Tibial nerve (tissue), 4 donors: ENCODE results near the gene ASB17. TPM values are rescaled to one million over a fixed set of nuclear protein-coding genes. Genes with fewer than 3 reads are reported as not detected.
"Not testable (repeated sequence)": the region's sequence is repeated elsewhere in the genome, so short reads cannot be mapped to it uniquely, and the experiment has no call there.

ENCODE experiments used
- DNase-seq, 2 donors: peaks; one replicate each; pipeline ENCODE4 v3.0.0-alpha.2; 2019; ENCODE audit warnings: low spot score in 2 of 2
- H3K27ac ChIP-seq, 4 donors: fragments of 200-600 bp; sonication (generic) in 3 of 4; one replicate each; pipeline ENCODE4 v1.5.1; 2017 to 2019; ENCODE audit warnings: mild to moderate bottlenecking in 1 of 4
- H3K27me3 ChIP-seq, 2 donors: fragments of 200-600 bp; sonication (generic) in 1 of 2; one replicate each; pipeline versions ENCODE4 v1.5.1 to v1.6.0; 2017 to 2019
- H3K36me3 ChIP-seq, 3 donors: fragments of 200-600 bp; sonication (generic); one replicate each; pipeline ENCODE4 v1.5.1; 2018 to 2019
- H3K4me1 ChIP-seq, 4 donors: fragments of 200-600 bp; sonication (generic) in 3 of 4; one replicate each; pipeline ENCODE4 v1.5.1; 2017 to 2019
- H3K4me3 ChIP-seq, 4 donors: fragments of 200-600 bp; sonication (generic) in 3 of 4; one replicate each; pipeline ENCODE4 v1.5.1; 2017 to 2019; ENCODE audit warnings: mild to moderate bottlenecking in 1 of 4, moderate library complexity in 1 of 4
- H3K9me3 ChIP-seq, 4 donors: fragments of 200-600 bp; sonication (generic) in 3 of 4; one replicate each; pipeline ENCODE4 v1.5.1; 2017 to 2019
- EP300 ChIP-seq, 2 donors: sonication (generic); formaldehyde crosslinking; IDR thresholded peaks; one replicate each; pipeline ENCODE4 v1.6.1; 2017; ENCODE audit warnings: antibody characterized with exemption in 2 of 2, mild to moderate bottlenecking in 1 of 2
- POLR2A ChIP-seq, 2 donors: fragments of 450-650 bp; IDR thresholded peaks; one replicate each; pipeline ENCODE4 v1.6.1; 2017; ENCODE audit warnings: antibody characterized with exemption in 2 of 2, mild to moderate bottlenecking in 2 of 2, moderate library complexity in 2 of 2
- WGBS, 2 donors: methylation state at CpG; one replicate each; pipeline ENCODE4 v1.1.5; 2018; 5-methylcytosine and 5-hydroxymethylcytosine counted together
- total RNA-seq, 4 donors: library from RNA; depleted of rRNA; stranded (reverse); fragments of >200 nt; gene quantifications; one replicate each; pipeline ENCODE4 v1.1.0, GENCODE V29; 2016
- TF ChIP-seq, protein P1 (sequence below), 5 experiments: fragments of 200-600 bp in 3 of 5; fragments of 450-650 bp in 2 of 5; sonication (generic) in 3 of 5; IDR thresholded peaks; one replicate each; pipeline ENCODE4 v1.5.1; 2016 to 2019; ENCODE audit warnings: antibody characterized with exemption in 5 of 5, mild to moderate bottlenecking in 3 of 5, moderate library complexity in 2 of 5

The ASB17 gene
- total RNA-seq, 4 donors from 2014 or later = not detected

DNA sequence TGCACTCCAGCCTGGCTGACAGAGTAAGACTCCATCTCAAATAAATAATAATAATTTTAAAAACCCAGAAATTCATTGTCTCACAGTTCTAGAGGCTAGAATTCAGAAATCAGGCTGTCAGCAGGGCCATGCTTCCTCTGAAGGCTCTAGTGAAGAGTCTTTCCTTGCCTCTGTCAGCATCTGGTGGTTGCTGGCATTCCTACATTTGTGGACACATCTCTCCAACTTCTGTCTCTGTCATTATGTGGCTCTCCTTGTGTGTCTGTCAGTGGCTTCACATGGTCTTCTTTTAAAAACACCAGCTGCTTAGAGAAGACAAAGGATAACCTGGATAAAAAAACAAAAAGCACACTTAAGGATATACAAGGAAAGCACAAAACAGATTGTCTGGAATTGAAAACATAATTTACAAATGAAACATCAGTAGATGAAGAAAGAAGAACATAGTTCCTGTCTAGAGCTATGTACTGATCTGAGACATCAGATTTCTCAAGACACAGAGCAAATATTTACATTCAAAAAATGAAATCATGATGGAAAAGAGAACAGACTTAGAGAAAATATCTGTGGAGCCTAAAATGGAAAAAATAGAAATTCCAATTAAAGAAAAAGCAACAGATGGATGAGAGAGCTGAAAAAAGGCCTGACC, 32.7 kb upstream of the ASB17 start:
- H3K27ac ChIP-seq = no peak overlapping the region
- H3K9me3 ChIP-seq = no peaks in the 10 kb centered on the region
- TF ChIP-seq, protein P1, sequence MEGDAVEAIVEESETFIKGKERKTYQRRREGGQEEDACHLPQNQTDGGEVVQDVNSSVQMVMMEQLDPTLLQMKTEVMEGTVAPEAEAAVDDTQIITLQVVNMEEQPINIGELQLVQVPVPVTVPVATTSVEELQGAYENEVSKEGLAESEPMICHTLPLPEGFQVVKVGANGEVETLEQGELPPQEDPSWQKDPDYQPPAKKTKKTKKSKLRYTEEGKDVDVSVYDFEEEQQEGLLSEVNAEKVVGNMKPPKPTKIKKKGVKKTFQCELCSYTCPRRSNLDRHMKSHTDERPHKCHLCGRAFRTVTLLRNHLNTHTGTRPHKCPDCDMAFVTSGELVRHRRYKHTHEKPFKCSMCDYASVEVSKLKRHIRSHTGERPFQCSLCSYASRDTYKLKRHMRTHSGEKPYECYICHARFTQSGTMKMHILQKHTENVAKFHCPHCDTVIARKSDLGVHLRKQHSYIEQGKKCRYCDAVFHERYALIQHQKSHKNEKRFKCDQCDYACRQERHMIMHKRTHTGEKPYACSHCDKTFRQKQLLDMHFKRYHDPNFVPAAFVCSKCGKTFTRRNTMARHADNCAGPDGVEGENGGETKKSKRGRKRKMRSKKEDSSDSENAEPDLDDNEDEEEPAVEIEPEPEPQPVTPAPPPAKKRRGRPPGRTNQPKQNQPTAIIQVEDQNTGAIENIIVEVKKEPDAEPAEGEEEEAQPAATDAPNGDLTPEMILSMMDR (IDR thresholded peaks at IDR 0.05) = no peak
- TF ChIP-seq EP300 (IDR thresholded peaks at IDR 0.05) (no peak), POLR2A (IDR thresholded peaks at IDR 0.05) (no peak)
- no peaks in the 10 kb centered on the region for H3K27me3 ChIP-seq
- DNase-seq = no peak
- H3K36me3 ChIP-seq = no peaks in the 10 kb centered on the region
- no peaks in the 10 kb centered on the region for H3K4me1 ChIP-seq
- H3K4me3 ChIP-seq = no peak overlapping the region

DNA sequence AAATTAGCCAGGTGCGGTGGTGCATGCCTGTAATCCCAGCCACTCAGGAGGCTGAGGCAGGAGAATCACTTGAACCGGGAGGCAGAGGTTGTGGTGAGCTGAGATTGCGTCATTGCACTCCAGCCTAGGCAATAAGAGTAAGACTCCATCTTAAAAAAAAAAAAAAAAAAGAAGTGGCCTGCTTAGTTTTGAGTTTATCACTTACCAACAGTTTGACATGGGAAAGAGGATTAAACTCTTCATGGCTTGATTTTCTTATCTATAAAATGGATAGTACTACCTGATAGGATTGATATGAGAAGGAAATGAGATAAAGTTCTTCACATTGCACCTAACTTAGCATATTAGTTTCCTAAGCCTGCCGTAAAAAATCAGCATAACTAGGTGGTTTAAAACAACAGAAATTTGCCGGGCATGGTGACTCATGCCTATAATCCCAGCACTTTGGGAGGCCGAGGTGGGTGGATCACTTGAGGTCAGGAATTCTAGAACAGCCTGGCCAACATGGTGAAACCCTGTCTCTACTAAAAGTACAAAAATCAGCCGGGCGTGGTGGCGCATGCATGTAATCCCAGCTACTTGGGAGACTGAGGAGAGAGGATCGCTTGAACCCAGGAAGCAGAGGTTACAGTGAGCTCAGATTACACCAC, 32.0 kb upstream of the ASB17 start:
- H3K4me1 ChIP-seq, H3K9me3 ChIP-seq, H3K27ac ChIP-seq, H3K27me3 ChIP-seq, H3K4me3 ChIP-seq, H3K36me3 ChIP-seq, DNase-seq: not testable (repeated sequence)
- WGBS, 2 donors = 84 to 89% methylated on average over 10 of the region's 10 CpGs

DNA sequence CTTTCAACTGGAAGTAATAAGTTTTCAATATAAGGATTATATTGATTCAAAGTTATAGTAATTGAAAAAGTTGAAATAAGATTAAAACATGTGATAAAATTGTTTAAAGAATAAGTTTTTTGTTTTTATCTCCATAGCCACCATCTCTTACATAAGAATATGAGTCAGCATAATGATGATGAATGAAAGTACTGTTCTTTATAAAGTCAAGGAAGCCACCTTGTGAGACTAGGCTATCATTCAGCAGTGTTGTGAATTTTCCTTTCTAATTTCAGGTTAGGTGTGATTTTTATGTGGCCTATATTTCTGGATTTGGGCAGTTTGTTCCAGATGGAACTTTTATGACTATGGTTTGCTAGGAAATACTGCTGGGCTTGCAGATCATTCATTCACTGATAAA, 22.4 kb upstream of the ASB17 start:
- no peak for DNase-seq
- H3K9me3 ChIP-seq = no peaks in the 10 kb centered on the region
- no peak overlapping the region for H3K4me3 ChIP-seq
- H3K4me1 ChIP-seq = peaks cover 0 to 2% (median 0%) of the 10 kb centered on the region in 4 donors
- no peak overlapping the region for H3K27ac ChIP-seq
- H3K27me3 ChIP-seq = no peaks in the 10 kb centered on the region
- no peak for TF ChIP-seq EP300 (IDR thresholded peaks at IDR 0.05)
- no peaks in the 10 kb centered on the region for H3K36me3 ChIP-seq

DNA sequence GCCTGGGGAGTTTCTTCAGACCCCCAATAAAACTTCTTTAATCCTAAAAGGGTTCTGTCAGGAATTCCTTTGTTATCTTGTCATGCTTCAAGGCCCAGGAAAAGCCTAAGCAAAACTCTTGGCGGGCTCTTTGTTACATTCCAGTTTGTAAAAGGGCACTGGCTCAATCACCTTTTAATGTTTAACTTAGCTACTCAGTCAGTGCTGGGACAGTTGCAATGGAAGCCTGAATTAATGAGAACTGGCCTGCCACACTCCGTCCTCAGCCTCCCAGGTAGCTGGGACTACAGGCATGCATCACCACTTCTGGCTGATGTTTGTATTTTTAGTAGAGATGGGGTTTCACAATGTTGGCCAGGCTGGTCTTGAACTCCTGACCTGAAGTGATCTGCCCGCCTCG, 21.3 kb upstream of the ASB17 start:
- Histone ChIP-seq H3K27ac (no peak overlapping the region), H3K36me3 (no peaks in the 10 kb centered on the region), H3K4me3 (no peak overlapping the region), H3K27me3 (no peaks in the 10 kb centered on the region), H3K4me1 (peaks cover 0 to 2% (median 0%) of the 10 kb centered on the region in 4 donors), H3K9me3 (no peaks in the 10 kb centered on the region)
- no peak for TF ChIP-seq POLR2A (IDR thresholded peaks at IDR 0.05)
- TF ChIP-seq EP300 (IDR thresholded peaks at IDR 0.05) = no peak
- TF ChIP-seq, protein P1 (IDR thresholded peaks at IDR 0.05) = no peak
- 84 to 88% methylated on average over 4 of the region's 4 CpGs for WGBS, 2 donors
- DNase-seq = no peak

DNA sequence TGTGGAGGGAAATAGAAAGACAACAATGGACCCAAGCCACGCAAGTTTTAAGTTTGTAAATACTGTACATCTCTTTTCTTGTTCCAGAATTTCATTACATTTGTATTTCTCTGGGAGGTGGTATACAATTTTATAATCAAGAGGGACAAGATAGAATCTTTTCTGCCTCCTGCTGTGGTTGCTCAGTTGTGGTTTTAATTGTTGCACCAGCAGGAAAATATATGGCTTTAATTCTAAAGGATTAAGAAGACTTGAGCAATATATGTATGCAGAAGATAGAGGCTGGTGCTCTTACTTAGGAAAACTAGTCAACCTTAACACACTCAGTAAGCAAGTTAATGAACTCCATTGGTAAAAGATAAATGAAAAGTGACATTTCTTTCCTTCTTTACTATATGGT, 19.8 kb upstream of the ASB17 start:
- 73 to 78% methylated on average over 1 of the region's 1 CpG for WGBS, 2 donors
- no peaks in the 10 kb centered on the region for H3K36me3 ChIP-seq
- H3K27ac ChIP-seq = no peak overlapping the region
- H3K9me3 ChIP-seq = no peaks in the 10 kb centered on the region
- TF ChIP-seq, protein P1 (IDR thresholded peaks at IDR 0.05) = no peak
- TF ChIP-seq EP300 (IDR thresholded peaks at IDR 0.05) (no peak), POLR2A (IDR thresholded peaks at IDR 0.05) (no peak)
- H3K4me1 ChIP-seq = peaks cover 0 to 2% (median 0%) of the 10 kb centered on the region in 4 donors
- H3K4me3 ChIP-seq = no peak overlapping the region
- H3K27me3 ChIP-seq = no peaks in the 10 kb centered on the region
- DNase-seq = no peak

DNA sequence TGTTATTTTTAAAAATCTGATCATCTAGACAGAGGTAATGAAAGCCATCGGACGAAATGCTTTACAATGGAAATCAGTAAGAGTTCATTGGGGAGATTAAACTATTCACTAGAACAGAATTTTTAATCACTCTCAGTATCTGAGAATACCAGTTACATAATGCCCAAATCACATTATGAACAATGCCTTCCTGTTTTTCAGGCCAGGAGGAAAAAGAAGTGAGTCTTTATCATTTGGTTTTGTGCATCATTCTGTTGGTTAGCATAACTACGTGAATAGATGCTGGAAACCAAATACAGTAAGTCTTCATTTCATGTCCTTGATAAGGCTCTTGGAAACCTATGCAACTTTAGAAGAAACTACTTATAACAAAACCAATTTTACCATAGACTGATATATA, 18.0 kb upstream of the ASB17 start:
- Histone ChIP-seq H3K36me3 (no peaks in the 10 kb centered on the region), H3K27me3 (no peaks in the 10 kb centered on the region), H3K4me3 (no peak overlapping the region), H3K4me1 (peaks cover 0 to 2% (median 0%) of the 10 kb centered on the region in 4 donors), H3K27ac (no peak overlapping the region), H3K9me3 (peaks cover 0 to 2% (median under 1%) of the 10 kb centered on the region in 4 donors)
- 46 to 50% methylated on average over 3 of the region's 3 CpGs for WGBS, 2 donors
- DNase-seq = no peak
- TF ChIP-seq POLR2A (IDR thresholded peaks at IDR 0.05) = no peak
- no peak for TF ChIP-seq EP300 (IDR thresholded peaks at IDR 0.05)
- TF ChIP-seq, protein P1 (IDR thresholded peaks at IDR 0.05) = no peak

DNA sequence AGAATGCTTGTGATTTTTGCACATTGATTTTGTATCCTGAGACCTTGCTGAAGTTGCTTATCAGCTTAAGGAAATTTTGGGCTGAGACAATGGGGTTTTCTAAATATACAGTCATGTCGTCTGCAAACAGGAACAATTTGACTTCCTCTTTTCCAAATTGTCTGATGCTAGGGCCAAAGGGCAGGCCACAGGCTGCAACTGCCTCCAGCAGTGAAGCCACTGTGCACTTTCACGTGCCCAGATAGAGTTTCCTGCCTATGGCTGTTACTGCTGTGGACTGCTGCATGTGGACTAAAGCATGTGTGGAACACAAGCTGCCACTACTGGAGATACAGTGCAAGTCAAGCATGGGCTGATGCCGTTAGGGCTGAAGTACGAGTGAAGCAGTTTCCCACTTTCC, 10.8 kb upstream of the ASB17 start:
- not testable (repeated sequence) for H3K36me3 ChIP-seq, H3K27ac ChIP-seq, H3K4me1 ChIP-seq, DNase-seq, H3K27me3 ChIP-seq, H3K4me3 ChIP-seq
- WGBS, 2 donors = 64% methylated on average over 4 of the region's 4 CpGs
- peaks cover 0 to 15% (median 3%) of the 10 kb centered on the region in 4 donors for H3K9me3 ChIP-seq
